ENCODE results near the gene SERINC5. TPM values are rescaled to one million over a fixed set of nuclear protein-coding genes. Genes with fewer than 3 reads are reported as not detected.

SERINC5 gene
- total RNA-seq, 1 experiment from 2014 or later: 70.6 TPM

DNA sequence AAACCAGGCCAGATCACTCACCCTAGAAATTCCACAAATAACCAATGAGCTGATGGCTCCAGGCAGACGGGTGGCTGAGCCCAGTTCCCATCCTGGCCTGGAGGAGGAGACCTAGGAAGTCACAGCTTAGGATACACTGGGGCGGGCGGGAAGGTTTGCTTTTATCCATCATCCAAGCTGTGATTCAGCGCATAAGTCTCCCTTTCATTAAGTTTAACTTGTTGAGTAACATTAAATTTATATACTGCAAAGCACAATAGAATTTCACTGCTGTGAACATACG lies 165.0 kb downstream of the SERINC5 start:
- CTCF ChIA-PET: interaction anchor here (0.6 to 1.6 kb wide), 3 partner anchors 127 to 217 kb away, joined by 4 to 9 read pairs (median 5); no protein-coding TSS in a partner anchor
- ATAC-seq (0 out of 2 replicates have a peak, but pooled peaks have one; percentile 56), DNase-seq (ENCODE audit: low read depth, low spot score) (no peak)
- no TSS peak for BruUV-seq (replicated peaks)
- peaks cover 2% of the 10 kb centered on the region; the same call in 1 of the 2 replicates for H3K27me3 ChIP-seq (ENCODE audit: control insufficient read depth, insufficient read depth, low read length)
- no peaks in the 10 kb centered on the region for H3K36me3 ChIP-seq (ENCODE audit: control insufficient read depth, insufficient read depth, low read length)
- TF ChIP-seq, protein P1, sequence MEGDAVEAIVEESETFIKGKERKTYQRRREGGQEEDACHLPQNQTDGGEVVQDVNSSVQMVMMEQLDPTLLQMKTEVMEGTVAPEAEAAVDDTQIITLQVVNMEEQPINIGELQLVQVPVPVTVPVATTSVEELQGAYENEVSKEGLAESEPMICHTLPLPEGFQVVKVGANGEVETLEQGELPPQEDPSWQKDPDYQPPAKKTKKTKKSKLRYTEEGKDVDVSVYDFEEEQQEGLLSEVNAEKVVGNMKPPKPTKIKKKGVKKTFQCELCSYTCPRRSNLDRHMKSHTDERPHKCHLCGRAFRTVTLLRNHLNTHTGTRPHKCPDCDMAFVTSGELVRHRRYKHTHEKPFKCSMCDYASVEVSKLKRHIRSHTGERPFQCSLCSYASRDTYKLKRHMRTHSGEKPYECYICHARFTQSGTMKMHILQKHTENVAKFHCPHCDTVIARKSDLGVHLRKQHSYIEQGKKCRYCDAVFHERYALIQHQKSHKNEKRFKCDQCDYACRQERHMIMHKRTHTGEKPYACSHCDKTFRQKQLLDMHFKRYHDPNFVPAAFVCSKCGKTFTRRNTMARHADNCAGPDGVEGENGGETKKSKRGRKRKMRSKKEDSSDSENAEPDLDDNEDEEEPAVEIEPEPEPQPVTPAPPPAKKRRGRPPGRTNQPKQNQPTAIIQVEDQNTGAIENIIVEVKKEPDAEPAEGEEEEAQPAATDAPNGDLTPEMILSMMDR (IDR thresholded peaks at IDR 0.05): no peak
- no peak for TF ChIP-seq TCF7L2 (IDR thresholded peaks at IDR 0.05; ENCODE audit: low read depth, low read length)
- TF ChIP-seq SIN3A (IDR thresholded peaks at IDR 0.05; ENCODE audit: borderline replicate concordance, insufficient read depth, low read depth, low read length): no peak
- TF ChIP-seq, protein P2, sequence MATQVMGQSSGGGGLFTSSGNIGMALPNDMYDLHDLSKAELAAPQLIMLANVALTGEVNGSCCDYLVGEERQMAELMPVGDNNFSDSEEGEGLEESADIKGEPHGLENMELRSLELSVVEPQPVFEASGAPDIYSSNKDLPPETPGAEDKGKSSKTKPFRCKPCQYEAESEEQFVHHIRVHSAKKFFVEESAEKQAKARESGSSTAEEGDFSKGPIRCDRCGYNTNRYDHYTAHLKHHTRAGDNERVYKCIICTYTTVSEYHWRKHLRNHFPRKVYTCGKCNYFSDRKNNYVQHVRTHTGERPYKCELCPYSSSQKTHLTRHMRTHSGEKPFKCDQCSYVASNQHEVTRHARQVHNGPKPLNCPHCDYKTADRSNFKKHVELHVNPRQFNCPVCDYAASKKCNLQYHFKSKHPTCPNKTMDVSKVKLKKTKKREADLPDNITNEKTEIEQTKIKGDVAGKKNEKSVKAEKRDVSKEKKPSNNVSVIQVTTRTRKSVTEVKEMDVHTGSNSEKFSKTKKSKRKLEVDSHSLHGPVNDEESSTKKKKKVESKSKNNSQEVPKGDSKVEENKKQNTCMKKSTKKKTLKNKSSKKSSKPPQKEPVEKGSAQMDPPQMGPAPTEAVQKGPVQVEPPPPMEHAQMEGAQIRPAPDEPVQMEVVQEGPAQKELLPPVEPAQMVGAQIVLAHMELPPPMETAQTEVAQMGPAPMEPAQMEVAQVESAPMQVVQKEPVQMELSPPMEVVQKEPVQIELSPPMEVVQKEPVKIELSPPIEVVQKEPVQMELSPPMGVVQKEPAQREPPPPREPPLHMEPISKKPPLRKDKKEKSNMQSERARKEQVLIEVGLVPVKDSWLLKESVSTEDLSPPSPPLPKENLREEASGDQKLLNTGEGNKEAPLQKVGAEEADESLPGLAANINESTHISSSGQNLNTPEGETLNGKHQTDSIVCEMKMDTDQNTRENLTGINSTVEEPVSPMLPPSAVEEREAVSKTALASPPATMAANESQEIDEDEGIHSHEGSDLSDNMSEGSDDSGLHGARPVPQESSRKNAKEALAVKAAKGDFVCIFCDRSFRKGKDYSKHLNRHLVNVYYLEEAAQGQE (IDR thresholded peaks at IDR 0.05; ENCODE audit: insufficient read depth in 1 of 2, low read depth in 2 of 2, low read length in 1 of 2): no peak
- no peaks in the 10 kb centered on the region for H3K4me1 ChIP-seq (ENCODE audit: control insufficient read depth, insufficient read depth, low read length)
- H3K9me3 ChIP-seq (ENCODE audit: control insufficient read depth, insufficient read depth, low read depth, low read length): no peaks in the 10 kb centered on the region
- no peak overlapping the region for H3K4me3 ChIP-seq (ENCODE audit: low read depth in 2 of 2, low read length in 2 of 2)
- intact Hi-C loops (cut with micrococcal nuclease; ENCODE audit: unreplicated experiment): loop anchor here (1.0 to 2.0 kb wide), 2 partner anchors 184 to 217 kb away; no protein-coding TSS in a partner anchor
- in situ Hi-C loops (cut with HindIII; ENCODE audit: low pct_unique_long_range_greater_than_20kb, low sequenced_read_pairs): no loop called here
- H3K27ac ChIP-seq (ENCODE audit: low read length): no peak overlapping the region
- POLR2A ChIA-PET: no interaction called here

DNA sequence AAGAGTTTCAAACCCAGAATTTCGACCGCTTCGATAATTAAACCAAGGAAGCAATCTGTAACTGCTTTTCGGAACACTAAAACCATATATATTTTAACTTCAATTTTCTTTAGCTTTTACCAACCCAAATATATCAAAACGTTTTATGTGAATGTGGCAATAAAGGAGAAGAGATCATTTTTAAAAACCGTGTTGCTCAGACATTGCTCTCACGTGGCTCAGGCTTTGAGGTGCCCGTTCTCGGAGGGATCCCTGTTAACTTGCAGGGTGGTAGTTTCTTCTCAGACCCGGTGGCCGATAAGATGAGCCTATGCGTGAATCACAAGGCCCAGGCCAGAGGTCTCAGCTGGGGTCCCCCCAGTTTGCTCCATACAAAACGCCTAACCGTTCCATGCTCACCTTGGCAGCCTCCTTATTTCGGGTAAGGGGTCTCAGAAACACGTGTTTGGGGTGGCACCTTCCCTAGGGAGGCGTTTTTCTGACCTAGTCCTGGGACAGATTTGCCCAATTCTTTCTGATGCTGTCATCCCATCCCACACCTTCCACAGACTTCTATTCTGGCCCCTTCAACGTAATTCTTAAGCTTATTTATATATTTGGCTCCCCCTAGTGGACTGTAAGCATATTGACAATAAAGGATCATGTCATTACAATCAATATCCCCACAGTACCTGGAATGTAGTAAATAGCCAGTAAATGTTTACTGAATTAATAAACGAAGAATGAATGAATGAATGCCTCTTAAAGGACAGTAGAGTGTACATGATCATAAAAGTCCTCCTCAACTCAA lies 172.6 kb downstream of the SERINC5 start:
- TF ChIP-seq, protein P1 (IDR thresholded peaks at IDR 0.05): peak; percentile 76
- TF ChIP-seq SIN3A (IDR thresholded peaks at IDR 0.05; ENCODE audit: borderline replicate concordance, insufficient read depth, low read depth, low read length): no peak
- Histone ChIP-seq H3K4me1 (ENCODE audit: control insufficient read depth, insufficient read depth, low read length) (no peaks in the 10 kb centered on the region), H3K4me3 (ENCODE audit: low read depth in 2 of 2, low read length in 2 of 2) (peak overlapping the region in 1 of 2 experiments; percentile 14; a peak in 2 of 4 replicates), H3K27me3 (ENCODE audit: control insufficient read depth, insufficient read depth, low read length) (peaks cover 2% of the 10 kb centered on the region; the same call in 1 of the 2 replicates), H3K9me3 (ENCODE audit: control insufficient read depth, insufficient read depth, low read depth, low read length) (no peaks in the 10 kb centered on the region), H3K36me3 (ENCODE audit: control insufficient read depth, insufficient read depth, low read length) (no peaks in the 10 kb centered on the region), H3K27ac (ENCODE audit: low read length) (no peak overlapping the region)
- peak; percentile 15 for DNase-seq (ENCODE audit: low read depth, low spot score)
- in situ Hi-C loops (cut with HindIII; ENCODE audit: low pct_unique_long_range_greater_than_20kb, low sequenced_read_pairs): no loop called here
- ChIA-PET POLR2A (no interaction called here), CTCF (interaction anchor here (0.6 to 1.2 kb wide), 13 partner anchors 9 to 1465 kb away, joined by 3 to 12 read pairs (median 4); no protein-coding TSS in a partner anchor)
- intact Hi-C loops (cut with micrococcal nuclease; ENCODE audit: unreplicated experiment): loop anchor here (5.0 kb wide), 1 partner anchor 226 kb away; no protein-coding TSS in a partner anchor
- peak; percentile 83 for ATAC-seq
- BruUV-seq (replicated peaks): no TSS peak

Data from Panc1 (cell line).